Measurements from ENCODE around the gene IFITM1.
"Not testable (repeated sequence)": the region's sequence is repeated elsewhere in the genome, so short reads cannot be mapped to it uniquely, and the experiment has no call there.

The IFITM1 gene

GRCh38 chr11:313787-314553 is at the start of gene IFITM1:
Gene IFITM1 (plus strand): TSS chr11:314040. CDS start chr11:314171, 131 bp downstream.
- no peak for DNase-seq (ENCODE audit: low spot score)

DNA sequence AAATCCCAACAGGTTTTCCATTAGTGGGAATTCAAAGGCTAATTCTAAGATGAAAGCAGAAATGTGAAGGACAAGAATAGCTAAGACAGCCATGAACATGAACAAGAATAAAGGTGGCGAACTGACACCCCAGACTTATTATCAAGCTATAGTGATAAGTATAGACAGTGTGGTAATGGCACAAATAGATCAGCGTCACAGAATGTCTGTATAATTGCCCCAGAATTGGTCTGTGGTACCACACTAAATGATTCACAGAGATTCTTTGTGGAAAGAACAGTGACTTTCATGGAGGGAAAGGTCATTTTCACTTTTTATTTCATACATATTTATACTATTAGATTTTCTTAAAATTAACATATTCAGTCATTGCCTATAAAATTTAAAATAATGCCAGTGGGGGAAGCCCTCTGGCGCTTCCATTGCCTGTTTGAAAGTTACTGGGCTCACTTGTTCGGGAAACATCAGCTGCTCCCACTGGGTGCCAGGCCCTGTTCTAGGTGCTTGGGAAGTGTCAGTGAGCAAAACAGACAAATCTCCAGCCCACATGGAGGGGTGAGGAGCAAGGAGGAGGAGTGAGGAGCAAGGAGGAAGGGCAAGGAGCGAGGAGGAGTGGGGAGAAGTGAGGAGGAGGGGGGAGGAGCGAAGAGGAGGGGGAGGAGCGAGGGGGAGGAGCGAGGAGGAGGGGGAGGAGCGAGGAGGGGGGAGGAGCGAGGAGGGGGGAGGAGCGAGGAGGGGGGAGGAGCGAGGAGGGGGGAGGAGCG is 47.0 kb upstream of the IFITM1 start:
- no peak for DNase-seq (ENCODE audit: low spot score)

GRCh38 chr11:267491-267994 is 46.3 kb upstream of the IFITM1 start:
- DNase-seq (ENCODE audit: low spot score), result peak; percentile 47

DNA sequence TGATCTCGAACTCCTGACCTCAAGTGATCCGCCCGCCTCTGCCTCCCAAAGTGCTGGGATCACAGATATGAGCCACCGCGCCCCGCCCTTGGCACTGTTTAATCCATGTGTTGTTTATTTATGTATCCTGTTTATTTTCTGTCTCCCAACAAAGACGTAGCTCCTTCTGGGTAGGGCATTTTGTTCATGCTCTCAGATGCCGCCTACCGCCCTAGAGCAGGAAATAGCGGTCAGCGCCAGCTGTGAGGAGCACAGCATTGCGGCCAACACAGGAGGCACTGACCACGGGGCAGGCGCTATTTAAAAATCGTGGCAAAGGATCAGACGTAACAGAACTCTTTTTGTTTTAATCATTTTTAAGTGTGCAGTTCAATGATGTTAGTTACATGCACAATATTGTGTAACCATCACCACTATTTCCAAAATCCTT is 45.1 kb upstream of the IFITM1 start:
- not testable (repeated sequence) for DNase-seq (ENCODE audit: low spot score)

DNA sequence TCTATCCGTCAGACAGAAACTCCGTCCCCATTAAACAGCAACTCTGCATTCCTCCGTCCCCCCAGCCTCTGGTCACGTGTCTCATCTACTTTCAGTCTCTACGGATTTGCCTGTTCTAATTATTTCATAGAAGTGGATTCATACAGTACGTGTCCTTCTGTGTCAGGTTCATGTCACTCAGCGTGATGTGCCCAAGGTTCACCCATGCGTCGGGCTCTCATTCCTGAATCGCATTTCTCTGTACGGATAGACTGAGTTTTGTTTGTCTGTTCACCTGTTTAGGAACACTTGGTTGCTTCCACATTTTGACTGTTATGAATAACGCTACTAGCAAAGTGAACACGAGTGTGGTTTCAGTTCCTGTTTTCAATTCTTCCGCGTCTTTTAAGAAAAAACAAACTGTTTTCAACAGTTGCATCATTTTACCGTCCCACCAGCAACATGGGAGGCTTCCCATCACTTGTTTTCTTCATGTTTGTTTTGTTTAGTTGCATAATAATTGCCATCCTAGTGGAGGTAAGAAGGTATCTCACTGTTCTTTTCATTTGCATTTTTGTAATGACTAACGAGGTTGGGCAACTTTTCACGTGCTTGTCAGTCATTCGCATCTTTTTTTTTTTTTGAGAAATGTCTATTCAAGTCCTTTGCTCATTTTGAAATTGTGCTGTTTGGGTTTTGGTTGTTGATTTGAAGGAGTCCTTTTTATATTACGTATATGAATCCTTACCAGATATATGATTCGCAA is 44.5 kb upstream of the IFITM1 start:
- DNase-seq (ENCODE audit: low spot score), result peak; percentile 68

DNA sequence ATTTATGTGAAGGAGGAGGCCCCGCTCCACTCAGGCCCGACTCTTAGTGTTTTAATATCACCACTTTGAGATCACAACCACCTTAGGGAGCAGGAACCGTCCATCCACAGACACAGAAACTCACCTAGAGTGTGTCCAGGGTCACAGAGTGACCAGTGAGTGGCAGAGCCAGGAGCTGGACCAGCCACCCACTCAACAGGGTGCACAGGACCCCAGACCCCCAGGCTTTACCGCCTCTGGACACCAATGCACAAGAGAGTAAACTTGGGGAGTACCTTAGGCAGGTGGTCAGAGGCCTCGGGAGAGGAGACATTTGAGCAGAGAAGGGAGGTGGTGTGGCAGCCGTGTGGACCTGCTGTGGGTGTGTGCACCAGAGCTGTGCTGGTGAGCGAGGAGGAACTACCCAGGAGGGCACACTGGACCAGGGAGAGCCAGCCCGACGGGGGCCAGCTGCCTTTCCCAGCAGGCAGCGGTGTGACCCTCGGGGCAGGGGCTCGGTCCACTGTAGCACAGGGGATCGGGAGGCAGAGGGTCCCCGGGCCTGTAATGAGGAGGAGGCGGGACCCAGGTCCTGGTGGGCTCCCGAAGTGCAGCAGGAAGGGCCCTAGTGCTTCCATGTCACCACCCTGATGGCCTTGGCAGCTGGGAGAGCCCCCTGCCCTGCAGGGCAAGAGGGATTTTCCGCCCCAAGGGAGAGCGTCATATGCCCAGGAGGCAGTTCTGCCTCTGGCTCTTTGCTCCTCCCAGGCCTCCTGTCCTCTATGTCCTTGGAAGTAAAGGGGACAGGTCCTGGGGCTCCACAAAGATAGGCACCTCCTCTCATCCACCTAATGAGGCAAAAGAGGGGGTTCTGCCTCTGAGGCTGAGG is 43.2 kb upstream of the IFITM1 start:
- DNase-seq (ENCODE audit: low spot score), result no peak

GRCh38 chr11:271319-271715 is 42.5 kb upstream of the IFITM1 start:
- no peak for DNase-seq (ENCODE audit: low spot score)

- DNase-seq (ENCODE audit: low spot score), result no peak
Measured at GRCh38 chr11:272195-272930, 41.5 kb upstream of the IFITM1 start.

DNA sequence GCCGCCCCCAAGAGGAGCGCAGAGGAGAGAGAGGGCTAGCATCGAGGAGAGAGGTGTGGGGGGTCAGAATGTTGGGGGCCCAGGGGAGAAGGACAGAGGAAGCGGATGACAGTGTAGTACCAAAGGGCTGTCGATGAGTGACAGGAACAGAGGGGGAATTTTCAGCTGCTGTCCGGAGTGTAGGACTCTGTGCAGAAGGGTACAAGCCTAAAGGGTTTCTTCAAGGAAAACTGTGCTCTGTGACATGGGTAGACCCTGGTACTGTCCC is 41.0 kb upstream of the IFITM1 start:
- no peak for DNase-seq (ENCODE audit: low spot score)

GRCh38 chr11:276219-276618 is 37.6 kb upstream of the IFITM1 start:
- DNase-seq (ENCODE audit: low spot score), result no peak

DNA sequence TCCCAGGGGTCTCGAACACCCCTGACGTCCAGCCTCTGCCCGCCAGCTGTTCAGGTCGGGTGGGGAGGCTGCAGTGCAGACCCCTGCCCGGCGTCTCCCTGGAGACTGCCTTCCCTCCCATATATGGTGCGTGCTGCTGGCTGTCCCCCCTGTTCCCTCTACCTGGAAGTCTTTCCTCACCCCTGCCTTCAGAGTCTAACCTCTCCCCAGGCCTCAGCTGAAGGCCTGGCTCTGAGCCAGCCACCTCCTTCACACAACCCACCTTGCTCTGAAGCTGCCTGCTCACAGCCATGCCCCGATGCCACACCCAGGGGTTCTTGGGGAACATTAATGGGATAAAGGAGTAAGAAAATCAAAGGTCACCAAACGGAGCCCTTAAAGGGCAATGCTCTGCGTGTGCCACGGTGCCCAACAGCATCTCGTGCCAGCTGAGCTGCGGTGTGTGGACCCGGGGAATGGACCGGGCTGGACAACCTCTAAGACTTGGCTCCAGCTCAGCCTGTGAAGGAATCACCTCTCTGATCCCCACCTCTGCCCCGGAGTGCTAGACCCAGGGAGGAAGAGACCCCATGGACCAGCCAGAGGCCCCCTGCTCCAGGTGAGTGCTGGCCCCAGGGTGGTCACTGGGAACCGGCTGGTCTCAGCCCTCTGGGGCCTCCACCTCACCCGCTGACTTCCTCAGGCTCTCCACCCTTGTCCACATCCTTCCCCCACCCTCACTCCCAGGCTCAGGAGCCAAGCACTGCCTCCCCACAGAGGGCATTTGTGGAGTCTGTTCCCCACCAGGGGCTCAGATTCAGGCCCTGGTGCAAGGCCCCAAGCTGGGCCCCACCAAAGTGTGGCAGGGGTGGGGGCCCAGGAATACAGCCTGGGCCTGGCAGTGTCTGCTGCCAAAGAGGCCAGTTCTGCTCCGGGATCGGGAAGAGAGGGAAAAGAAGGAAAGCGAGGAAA is 35.6 kb upstream of the IFITM1 start, which contains the start of gene NLRP6:
Gene NLRP6 (plus strand): TSS at position 407 of the 951 bp plus-strand sequence. CDS start 163 bp downstream, at position 570.
- no peak for DNase-seq (ENCODE audit: low spot score)

DNA sequence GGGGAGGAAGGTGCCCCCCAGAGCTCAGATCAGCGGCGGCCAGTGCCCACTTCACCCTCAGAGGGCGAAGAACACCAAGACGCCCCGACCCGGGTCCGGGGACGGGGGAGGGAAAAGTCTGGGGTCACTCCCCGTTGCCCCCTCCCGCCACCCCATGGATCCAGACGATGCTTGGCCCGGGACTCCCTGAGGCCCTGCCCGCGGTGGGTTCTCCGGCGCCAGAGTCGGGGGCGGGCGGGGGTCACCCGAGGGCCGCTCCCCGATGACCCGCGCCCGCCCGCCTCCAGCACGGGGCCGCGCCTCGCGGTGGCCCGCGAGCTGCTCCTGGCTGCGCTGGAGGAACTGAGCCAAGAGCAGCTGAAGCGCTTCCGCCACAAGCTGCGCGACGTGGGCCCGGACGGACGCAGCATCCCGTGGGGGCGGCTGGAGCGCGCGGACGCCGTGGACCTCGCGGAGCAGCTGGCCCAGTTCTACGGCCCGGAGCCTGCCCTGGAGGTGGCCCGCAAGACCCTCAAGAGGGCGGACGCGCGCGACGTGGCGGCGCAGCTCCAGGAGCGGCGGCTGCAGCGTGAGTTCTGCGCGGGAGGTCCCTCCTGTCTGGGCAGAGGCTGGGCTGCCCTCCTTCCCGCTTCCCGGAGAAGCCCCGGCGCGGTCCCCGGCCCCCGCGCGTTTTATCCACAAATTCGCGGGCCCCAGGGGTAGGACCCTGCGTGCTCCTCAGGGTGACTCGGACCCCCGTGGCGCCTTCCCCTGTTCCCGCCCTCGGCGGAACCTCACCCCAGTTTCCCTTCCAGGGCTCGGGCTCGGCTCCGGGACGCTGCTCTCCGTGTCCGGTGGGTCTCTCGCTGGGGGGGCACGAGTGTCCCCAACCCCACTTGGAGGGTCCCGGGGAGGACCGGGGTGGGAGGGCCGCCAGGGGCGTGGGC is 34.5 kb upstream of the IFITM1 start:
- DNase-seq (ENCODE audit: low spot score), result no peak

DNA sequence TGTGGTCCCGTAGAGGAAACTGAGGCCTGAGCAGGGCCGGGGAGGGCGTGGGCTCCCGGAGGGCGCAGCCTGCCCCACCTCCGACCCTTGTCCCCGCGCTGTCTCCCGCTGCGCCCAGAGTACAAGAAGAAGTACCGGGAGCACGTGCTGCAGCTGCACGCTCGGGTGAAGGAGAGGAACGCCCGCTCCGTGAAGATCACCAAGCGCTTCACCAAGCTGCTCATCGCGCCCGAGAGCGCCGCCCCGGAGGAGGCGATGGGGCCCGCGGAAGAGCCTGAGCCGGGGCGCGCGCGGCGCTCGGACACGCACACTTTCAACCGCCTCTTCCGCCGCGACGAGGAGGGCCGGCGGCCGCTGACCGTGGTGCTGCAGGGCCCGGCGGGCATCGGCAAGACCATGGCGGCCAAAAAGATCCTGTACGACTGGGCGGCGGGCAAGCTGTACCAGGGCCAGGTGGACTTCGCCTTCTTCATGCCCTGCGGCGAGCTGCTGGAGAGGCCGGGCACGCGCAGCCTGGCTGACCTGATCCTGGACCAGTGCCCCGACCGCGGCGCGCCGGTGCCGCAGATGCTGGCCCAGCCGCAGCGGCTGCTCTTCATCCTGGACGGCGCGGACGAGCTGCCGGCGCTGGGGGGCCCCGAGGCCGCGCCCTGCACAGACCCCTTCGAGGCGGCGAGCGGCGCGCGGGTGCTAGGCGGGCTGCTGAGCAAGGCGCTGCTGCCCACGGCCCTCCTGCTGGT is 33.7 kb upstream of the IFITM1 start:
- DNase-seq (ENCODE audit: low spot score), result peak; percentile 47

DNA sequence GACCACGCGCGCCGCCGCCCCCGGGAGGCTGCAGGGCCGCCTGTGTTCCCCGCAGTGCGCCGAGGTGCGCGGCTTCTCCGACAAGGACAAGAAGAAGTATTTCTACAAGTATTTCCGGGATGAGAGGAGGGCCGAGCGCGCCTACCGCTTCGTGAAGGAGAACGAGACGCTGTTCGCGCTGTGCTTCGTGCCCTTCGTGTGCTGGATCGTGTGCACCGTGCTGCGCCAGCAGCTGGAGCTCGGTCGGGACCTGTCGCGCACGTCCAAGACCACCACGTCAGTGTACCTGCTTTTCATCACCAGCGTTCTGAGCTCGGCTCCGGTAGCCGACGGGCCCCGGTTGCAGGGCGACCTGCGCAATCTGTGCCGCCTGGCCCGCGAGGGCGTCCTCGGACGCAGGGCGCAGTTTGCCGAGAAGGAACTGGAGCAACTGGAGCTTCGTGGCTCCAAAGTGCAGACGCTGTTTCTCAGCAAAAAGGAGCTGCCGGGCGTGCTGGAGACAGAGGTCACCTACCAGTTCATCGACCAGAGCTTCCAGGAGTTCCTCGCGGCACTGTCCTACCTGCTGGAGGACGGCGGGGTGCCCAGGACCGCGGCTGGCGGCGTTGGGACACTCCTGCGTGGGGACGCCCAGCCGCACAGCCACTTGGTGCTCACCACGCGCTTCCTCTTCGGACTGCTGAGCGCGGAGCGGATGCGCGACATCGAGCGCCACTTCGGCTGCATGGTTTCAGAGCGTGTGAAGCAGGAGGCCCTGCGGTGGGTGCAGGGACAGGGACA is 32.9 kb upstream of the IFITM1 start:
- no peak for DNase-seq (ENCODE audit: low spot score)

GRCh38 chr11:281486-282161 is 32.2 kb upstream of the IFITM1 start:
- DNase-seq (ENCODE audit: low spot score), result no peak

DNA sequence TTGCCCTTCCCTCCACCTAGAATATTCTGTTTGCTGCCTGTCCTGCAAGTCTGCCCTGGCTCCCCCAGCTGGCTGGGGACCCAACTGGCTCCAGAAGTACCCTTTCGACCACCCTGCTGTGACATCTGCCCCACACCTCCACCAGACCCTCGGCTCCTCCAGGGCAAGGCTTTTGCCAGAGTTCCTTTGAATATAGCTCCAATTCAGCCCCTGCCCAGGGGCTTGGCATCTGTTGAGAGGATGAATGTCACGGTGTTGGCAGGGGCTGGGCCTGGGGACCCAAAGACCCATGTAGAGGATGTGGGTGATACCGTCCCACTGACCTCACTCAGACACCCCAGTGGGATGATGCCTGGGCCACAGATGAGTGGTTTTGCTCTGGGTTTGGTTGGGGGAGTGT is 31.7 kb upstream of the IFITM1 start:
- DNase-seq (ENCODE audit: low spot score), result no peak
